ENCODE measurements around the gene SND1. TPM values are rescaled to one million over a fixed set of nuclear protein-coding genes. Genes with fewer than 3 reads are reported as not detected.

The SND1 gene
- total and polyA plus RNA-seq, 2 donors from 2014 or later: 83.0 to 154 TPM

GRCh38 chr7:127912901-127913300 lies 260.9 kb downstream of the SND1 start:
- no peak for TF ChIP-seq CTCF (IDR thresholded peaks at IDR 0.05; ENCODE audit: borderline replicate concordance, extremely low read depth, insufficient read depth)
- no peak for FAIRE-seq

GRCh38 chr7:127913686-127914085 lies 261.7 kb downstream of the SND1 start:
- Histone ChIP-seq H3K27ac (ENCODE audit: low read depth in 2 of 2, low read length in 2 of 2) (no peak overlapping the region), H3K27me3 (ENCODE audit: control insufficient read depth, insufficient read depth, low read length) (no peaks in the 10 kb centered on the region), H3K4me3 (ENCODE audit: low read length in 3 of 3) (no peak overlapping the region), H3K4me1 (ENCODE audit: control insufficient read depth in 2 of 3, insufficient read depth in 2 of 3, low read depth in 1 of 3, low read length in 3 of 3) (no peaks in the 10 kb centered on the region), H3K9ac (ENCODE audit: low read length in 3 of 3) (no peak overlapping the region), H3K9me3 (ENCODE audit: control insufficient read depth in 2 of 3, insufficient read depth in 1 of 3, low read length in 3 of 3) (no peaks in the 10 kb centered on the region), H3K36me3 (ENCODE audit: control insufficient read depth in 2 of 3, insufficient read depth in 3 of 3, low read length in 3 of 3) (no peaks in the 10 kb centered on the region)
- DNase-seq (no peak), FAIRE-seq (no peak)
- intact Hi-C loops (cut with DNase I): no loop called here
- TF ChIP-seq CTCF (IDR thresholded peaks at IDR 0.05; ENCODE audit: borderline replicate concordance, extremely low read depth, insufficient read depth): no peak

More at GRCh38 chr7:127912901-127913300, 260.9 kb downstream of the SND1 start:
- H3K27ac ChIP-seq (ENCODE audit: low read depth in 2 of 2, low read length in 2 of 2): no peak overlapping the region
- H3K4me1 ChIP-seq (ENCODE audit: control insufficient read depth in 2 of 3, insufficient read depth in 2 of 3, low read depth in 1 of 3, low read length in 3 of 3): no peaks in the 10 kb centered on the region
- H3K9ac ChIP-seq (ENCODE audit: low read length in 3 of 3): no peak overlapping the region
- intact Hi-C loops (cut with DNase I): no loop called here
- H3K36me3 ChIP-seq (ENCODE audit: control insufficient read depth in 2 of 3, insufficient read depth in 3 of 3, low read length in 3 of 3): no peaks in the 10 kb centered on the region
- no peak for DNase-seq
- no peak overlapping the region for H3K4me3 ChIP-seq (ENCODE audit: low read length in 3 of 3)
- H3K27me3 ChIP-seq (ENCODE audit: control insufficient read depth, insufficient read depth, low read length): no peaks in the 10 kb centered on the region
- H3K9me3 ChIP-seq (ENCODE audit: control insufficient read depth in 2 of 3, insufficient read depth in 1 of 3, low read length in 3 of 3): no peaks in the 10 kb centered on the region

GRCh38 chr7:127914693-127915092 lies 262.7 kb downstream of the SND1 start:
- Histone ChIP-seq H3K27me3 (ENCODE audit: control insufficient read depth, insufficient read depth, low read length) (no peaks in the 10 kb centered on the region), H3K27ac (ENCODE audit: low read depth in 2 of 2, low read length in 2 of 2) (no peak overlapping the region), H3K9ac (ENCODE audit: low read length in 3 of 3) (no peak overlapping the region), H3K9me3 (ENCODE audit: control insufficient read depth in 2 of 3, insufficient read depth in 1 of 3, low read length in 3 of 3) (no peaks in the 10 kb centered on the region), H3K4me3 (ENCODE audit: low read length in 3 of 3) (no peak overlapping the region), H3K36me3 (ENCODE audit: control insufficient read depth in 2 of 3, insufficient read depth in 3 of 3, low read length in 3 of 3) (no peaks in the 10 kb centered on the region), H3K4me1 (ENCODE audit: control insufficient read depth in 2 of 3, insufficient read depth in 2 of 3, low read depth in 1 of 3, low read length in 3 of 3) (no peaks in the 10 kb centered on the region)
- no peak for TF ChIP-seq CTCF (IDR thresholded peaks at IDR 0.05; ENCODE audit: borderline replicate concordance, extremely low read depth, insufficient read depth)
- DNase-seq (no peak), FAIRE-seq (no peak)
- intact Hi-C loops (cut with DNase I): no loop called here

- DNase-seq (no peak), FAIRE-seq (no peak)
- intact Hi-C loops (cut with DNase I): no loop called here
- H3K4me1 ChIP-seq (ENCODE audit: control insufficient read depth in 2 of 3, insufficient read depth in 2 of 3, low read depth in 1 of 3, low read length in 3 of 3): no peaks in the 10 kb centered on the region
- H3K27me3 ChIP-seq (ENCODE audit: control insufficient read depth, insufficient read depth, low read length): no peaks in the 10 kb centered on the region
- H3K9me3 ChIP-seq (ENCODE audit: control insufficient read depth in 2 of 3, insufficient read depth in 1 of 3, low read length in 3 of 3): no peaks in the 10 kb centered on the region
- no peak for TF ChIP-seq CTCF (IDR thresholded peaks at IDR 0.05; ENCODE audit: borderline replicate concordance, extremely low read depth, insufficient read depth)
- no peak overlapping the region for H3K27ac ChIP-seq (ENCODE audit: low read depth in 2 of 2, low read length in 2 of 2)
- H3K36me3 ChIP-seq (ENCODE audit: control insufficient read depth in 2 of 3, insufficient read depth in 3 of 3, low read length in 3 of 3): no peaks in the 10 kb centered on the region
- no peak overlapping the region for H3K9ac ChIP-seq (ENCODE audit: low read length in 3 of 3)
- H3K4me3 ChIP-seq (ENCODE audit: low read length in 3 of 3): no peak overlapping the region
These were observed 264.7 kb downstream of the SND1 start for GRCh38 chr7:127916735-127917134.

Data from kidney (tissue), 14 donors.